ENCODE data around the gene TMEM9. TPM values are rescaled to one million over a fixed set of nuclear protein-coding genes. Genes with fewer than 3 reads are reported as not detected.

TMEM9 gene
- total RNA-seq, 1 donor from 2014 or later: 109 TPM

DNA sequence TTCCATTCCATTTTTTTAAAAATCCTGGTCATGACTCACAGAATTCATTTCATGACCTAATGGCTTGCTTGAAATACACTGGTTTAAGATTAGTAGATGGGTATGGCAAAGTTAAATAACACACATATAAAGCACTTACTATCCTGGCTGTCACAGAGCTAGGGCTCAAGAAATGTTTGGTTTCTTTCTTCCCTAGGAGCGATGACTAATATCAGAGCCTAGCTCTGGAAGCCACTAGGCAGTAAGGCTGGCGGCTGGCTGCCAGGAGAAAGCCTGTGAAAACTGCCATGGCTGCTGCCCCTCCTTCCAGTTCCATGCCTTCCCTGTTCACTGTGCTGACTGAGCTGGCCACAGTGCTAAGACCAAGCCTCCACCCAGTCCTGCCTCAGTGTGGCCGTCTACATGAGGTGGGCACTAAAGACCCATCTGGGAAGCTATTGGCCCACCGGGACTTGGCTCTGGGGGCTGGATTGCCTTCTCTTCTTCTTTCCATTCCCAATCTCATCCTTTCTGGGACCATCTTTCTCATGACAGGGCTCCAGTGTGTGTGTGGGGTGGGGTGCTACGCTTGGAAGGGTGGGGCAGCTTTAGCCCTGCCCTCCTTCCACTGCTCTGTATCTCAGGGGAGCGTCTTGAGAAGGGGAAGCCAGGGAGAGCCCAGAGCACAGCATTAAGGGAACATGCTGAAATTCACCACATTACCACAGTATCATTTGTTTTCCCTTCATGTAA is 16.5 kb downstream of the TMEM9 start:
- Histone ChIP-seq H4K20me1 (ENCODE audit: low read depth) (peaks cover 20% of the 10 kb centered on the region), H3K36me3 (no peaks in the 10 kb centered on the region), H3F3A (ENCODE audit: low read depth) (no peaks in the 10 kb centered on the region), H3K4me3 (no peak overlapping the region), H3K79me2 (ENCODE audit: low read depth) (no peaks in the 10 kb centered on the region), H2AFZ (replicated peaks) (no peak overlapping the region), H3K4me2 (no peak overlapping the region), H3K4me1 (peaks cover 5% of the 10 kb centered on the region), H3K9ac (no peak overlapping the region), H3K9me3 (ENCODE audit: low read depth) (no peaks in the 10 kb centered on the region), H3K27ac (no peak overlapping the region), H3K27me3 (no peaks in the 10 kb centered on the region)
- Mint-ChIP-seq H3K4me1 (peaks cover 13% of the 10 kb centered on the region), H3K4me3 (no peak overlapping the region), H3K27me3 (ENCODE audit: insufficient read depth, low read depth) (peaks cover 2% of the 10 kb centered on the region), H3K36me3 (peaks cover 35% of the 10 kb centered on the region), H3K27ac (no peak overlapping the region), H3K9me3 (no peaks in the 10 kb centered on the region)
- DNase-seq (ENCODE audit: low spot score): no peak
- TF ChIP-seq, protein P1, sequence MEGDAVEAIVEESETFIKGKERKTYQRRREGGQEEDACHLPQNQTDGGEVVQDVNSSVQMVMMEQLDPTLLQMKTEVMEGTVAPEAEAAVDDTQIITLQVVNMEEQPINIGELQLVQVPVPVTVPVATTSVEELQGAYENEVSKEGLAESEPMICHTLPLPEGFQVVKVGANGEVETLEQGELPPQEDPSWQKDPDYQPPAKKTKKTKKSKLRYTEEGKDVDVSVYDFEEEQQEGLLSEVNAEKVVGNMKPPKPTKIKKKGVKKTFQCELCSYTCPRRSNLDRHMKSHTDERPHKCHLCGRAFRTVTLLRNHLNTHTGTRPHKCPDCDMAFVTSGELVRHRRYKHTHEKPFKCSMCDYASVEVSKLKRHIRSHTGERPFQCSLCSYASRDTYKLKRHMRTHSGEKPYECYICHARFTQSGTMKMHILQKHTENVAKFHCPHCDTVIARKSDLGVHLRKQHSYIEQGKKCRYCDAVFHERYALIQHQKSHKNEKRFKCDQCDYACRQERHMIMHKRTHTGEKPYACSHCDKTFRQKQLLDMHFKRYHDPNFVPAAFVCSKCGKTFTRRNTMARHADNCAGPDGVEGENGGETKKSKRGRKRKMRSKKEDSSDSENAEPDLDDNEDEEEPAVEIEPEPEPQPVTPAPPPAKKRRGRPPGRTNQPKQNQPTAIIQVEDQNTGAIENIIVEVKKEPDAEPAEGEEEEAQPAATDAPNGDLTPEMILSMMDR (IDR thresholded peaks at IDR 0.05): no peak
- TF ChIP-seq EZH2 (IDR thresholded peaks at IDR 0.05): no peak
- no peak for TF ChIP-seq EZH2phosphoT487 (IDR thresholded peaks at IDR 0.05)

- no peak overlapping the region for H3K27ac Mint-ChIP-seq
- no peaks in the 10 kb centered on the region for H3K9me3 Mint-ChIP-seq
- H3K4me3 Mint-ChIP-seq: no peak overlapping the region
- Histone ChIP-seq H3K79me2 (ENCODE audit: low read depth) (no peaks in the 10 kb centered on the region), H3K27ac (no peak overlapping the region), H3K9ac (no peak overlapping the region), H3K4me3 (no peak overlapping the region), H3F3A (ENCODE audit: low read depth) (no peaks in the 10 kb centered on the region), H3K9me3 (ENCODE audit: low read depth) (no peaks in the 10 kb centered on the region), H3K36me3 (no peaks in the 10 kb centered on the region), H3K4me1 (peaks cover 5% of the 10 kb centered on the region), H3K27me3 (no peaks in the 10 kb centered on the region), H3K4me2 (no peak overlapping the region), H4K20me1 (ENCODE audit: low read depth) (peaks cover 20% of the 10 kb centered on the region), H2AFZ (replicated peaks) (no peak overlapping the region)
- TF ChIP-seq, protein P1 (IDR thresholded peaks at IDR 0.05): no peak
- TF ChIP-seq EZH2 (IDR thresholded peaks at IDR 0.05) (no peak), EZH2phosphoT487 (IDR thresholded peaks at IDR 0.05) (no peak)
- H3K4me1 Mint-ChIP-seq: peaks cover 13% of the 10 kb centered on the region
- H3K36me3 Mint-ChIP-seq: peaks cover 34% of the 10 kb centered on the region
- no peak for DNase-seq (ENCODE audit: low spot score)
- peaks cover 2% of the 10 kb centered on the region for H3K27me3 Mint-ChIP-seq (ENCODE audit: insufficient read depth, low read depth)
Observed at GRCh38 chr1:201137024-201137392, 17.3 kb downstream of the TMEM9 start.

GRCh38 chr1:201136355-201137023 is 17.8 kb downstream of the TMEM9 start:
- H3K9me3 Mint-ChIP-seq: no peaks in the 10 kb centered on the region
- Histone ChIP-seq H3K4me1 (peaks cover 5% of the 10 kb centered on the region), H4K20me1 (ENCODE audit: low read depth) (peaks cover 18% of the 10 kb centered on the region), H3F3A (ENCODE audit: low read depth) (no peaks in the 10 kb centered on the region), H3K27ac (no peak overlapping the region), H3K9ac (no peak overlapping the region), H2AFZ (replicated peaks) (no peak overlapping the region), H3K36me3 (no peaks in the 10 kb centered on the region), H3K27me3 (no peaks in the 10 kb centered on the region), H3K4me3 (no peak overlapping the region), H3K79me2 (ENCODE audit: low read depth) (no peaks in the 10 kb centered on the region), H3K9me3 (ENCODE audit: low read depth) (no peaks in the 10 kb centered on the region), H3K4me2 (no peak overlapping the region)
- H3K4me3 Mint-ChIP-seq: no peak overlapping the region
- no peak for DNase-seq (ENCODE audit: low spot score)
- H3K4me1 Mint-ChIP-seq: peaks cover 13% of the 10 kb centered on the region
- H3K27ac Mint-ChIP-seq: no peak overlapping the region
- peaks cover 36% of the 10 kb centered on the region for H3K36me3 Mint-ChIP-seq
- TF ChIP-seq, protein P1 (IDR thresholded peaks at IDR 0.05): no peak
- TF ChIP-seq EZH2phosphoT487 (IDR thresholded peaks at IDR 0.05) (no peak), EZH2 (IDR thresholded peaks at IDR 0.05) (no peak)
- peaks cover 2% of the 10 kb centered on the region for H3K27me3 Mint-ChIP-seq (ENCODE audit: insufficient read depth, low read depth)

Data from neural progenitor cell (in vitro differentiated cells).